ENCODE data around the gene RECQL.

Gene RECQL, protein sequence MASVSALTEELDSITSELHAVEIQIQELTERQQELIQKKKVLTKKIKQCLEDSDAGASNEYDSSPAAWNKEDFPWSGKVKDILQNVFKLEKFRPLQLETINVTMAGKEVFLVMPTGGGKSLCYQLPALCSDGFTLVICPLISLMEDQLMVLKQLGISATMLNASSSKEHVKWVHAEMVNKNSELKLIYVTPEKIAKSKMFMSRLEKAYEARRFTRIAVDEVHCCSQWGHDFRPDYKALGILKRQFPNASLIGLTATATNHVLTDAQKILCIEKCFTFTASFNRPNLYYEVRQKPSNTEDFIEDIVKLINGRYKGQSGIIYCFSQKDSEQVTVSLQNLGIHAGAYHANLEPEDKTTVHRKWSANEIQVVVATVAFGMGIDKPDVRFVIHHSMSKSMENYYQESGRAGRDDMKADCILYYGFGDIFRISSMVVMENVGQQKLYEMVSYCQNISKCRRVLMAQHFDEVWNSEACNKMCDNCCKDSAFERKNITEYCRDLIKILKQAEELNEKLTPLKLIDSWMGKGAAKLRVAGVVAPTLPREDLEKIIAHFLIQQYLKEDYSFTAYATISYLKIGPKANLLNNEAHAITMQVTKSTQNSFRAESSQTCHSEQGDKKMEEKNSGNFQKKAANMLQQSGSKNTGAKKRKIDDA

DNA sequence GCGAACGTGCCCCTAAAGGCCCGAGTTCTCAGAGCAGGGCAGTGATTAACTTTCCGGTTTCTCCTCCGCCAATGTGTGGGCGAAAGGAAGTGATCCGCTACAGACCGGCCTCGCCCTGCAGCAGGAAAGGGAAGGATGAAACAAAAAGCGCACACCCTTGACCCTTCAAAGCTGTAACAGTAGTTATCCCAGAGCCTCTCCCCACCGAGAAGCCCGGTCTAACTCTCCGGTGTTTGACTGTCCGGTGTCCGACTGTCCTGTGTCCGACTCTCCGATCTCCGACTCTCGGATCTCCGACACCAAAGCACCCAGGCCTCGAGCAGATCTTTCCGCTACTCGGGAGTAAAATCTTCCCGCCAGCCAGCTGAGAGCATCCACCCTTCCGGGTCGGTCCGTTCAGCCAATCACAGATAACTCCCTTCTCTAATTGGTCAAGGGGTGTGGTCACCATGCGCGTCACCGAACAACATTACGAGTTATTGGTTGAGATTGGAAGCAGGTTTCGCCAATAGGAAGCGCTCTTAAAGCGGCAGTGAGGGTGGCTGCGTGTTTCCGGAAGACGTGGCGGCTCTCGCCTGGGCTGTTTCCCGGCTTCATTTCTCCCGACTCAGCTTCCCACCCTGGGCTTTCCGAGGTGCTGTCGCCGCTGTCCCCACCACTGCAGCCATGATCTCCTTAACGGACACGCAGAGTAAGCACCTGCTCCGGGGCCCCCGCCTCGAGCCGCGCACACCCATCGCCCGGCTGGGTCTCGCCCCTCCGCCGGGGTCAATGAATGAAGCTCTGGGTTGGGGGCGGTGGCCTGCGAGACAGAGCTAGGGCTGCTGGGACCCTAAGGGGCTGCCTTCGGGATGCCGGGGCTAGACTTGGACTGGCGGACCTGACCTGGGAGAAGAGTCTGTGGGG, at the start of gene RECQL, which contains the start of gene GOLT1B:
Gene RECQL (minus strand): TSS at position 378 of the 906 bp plus-strand sequence. CDS start 2,065 bp downstream, outside the sequence.
Gene GOLT1B (plus strand): TSS at position 532 of the 906 bp plus-strand sequence. CDS start 135 bp downstream, at position 667.
- DNase-seq = peak; percentile 81

DNA sequence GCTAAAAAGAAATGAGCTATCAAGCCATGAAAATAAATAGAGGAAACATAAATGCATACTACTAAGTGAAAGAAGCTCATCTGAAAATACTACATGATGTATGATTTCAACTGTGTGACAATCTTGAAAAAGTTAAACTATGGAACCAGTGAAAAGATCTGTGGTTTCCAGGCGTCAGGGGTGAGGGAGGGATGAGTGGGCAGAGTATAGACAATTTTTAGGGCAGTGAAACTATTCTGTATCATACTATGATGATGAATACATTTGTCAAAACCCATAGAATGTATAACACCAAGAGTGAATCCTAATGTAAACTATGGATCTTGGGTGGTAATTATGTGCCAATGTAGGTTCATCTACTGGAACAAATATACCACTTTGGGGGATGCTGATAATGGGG, 46.0 kb upstream of the RECQL start:
- DNase-seq = no peak

DNA sequence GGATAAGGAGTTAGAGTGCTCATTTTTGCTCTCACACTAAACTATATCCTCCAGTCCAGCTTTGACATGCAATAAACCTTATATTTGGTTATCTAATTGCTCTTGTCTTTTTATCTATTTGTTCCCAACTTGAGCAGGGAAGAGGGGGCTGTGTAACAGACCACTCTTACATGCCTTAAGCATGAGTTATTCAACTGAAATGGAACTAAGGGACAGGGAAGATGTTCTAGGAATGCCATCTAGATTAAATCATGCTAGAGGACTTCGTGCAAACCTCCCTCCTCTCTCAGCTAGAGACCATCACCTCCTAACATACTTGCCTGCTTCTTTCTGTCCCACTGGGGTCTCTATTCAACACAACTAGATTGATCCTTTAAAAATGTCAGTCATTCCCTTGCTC, 45.3 kb upstream of the RECQL start:
- DNase-seq = no peak

DNA sequence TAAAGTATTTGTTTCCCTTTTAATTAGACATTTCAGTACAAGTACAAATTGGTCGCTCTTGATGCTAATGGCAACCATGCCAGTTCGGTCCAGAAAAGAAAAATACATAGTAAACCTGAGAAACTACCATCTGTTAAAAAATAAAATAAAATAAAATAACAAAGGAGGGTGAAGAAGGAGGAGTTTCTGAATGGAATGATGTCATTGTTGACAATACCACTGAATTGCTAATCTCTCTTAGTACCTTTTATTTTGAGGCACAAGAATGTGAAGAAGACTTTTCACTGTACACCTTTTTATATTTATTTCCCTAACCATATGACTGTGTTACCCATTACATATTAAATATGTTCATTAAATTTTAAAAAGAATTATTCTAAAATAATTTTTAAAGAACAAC, 44.1 kb upstream of the RECQL start:
- no peak for DNase-seq

DNA sequence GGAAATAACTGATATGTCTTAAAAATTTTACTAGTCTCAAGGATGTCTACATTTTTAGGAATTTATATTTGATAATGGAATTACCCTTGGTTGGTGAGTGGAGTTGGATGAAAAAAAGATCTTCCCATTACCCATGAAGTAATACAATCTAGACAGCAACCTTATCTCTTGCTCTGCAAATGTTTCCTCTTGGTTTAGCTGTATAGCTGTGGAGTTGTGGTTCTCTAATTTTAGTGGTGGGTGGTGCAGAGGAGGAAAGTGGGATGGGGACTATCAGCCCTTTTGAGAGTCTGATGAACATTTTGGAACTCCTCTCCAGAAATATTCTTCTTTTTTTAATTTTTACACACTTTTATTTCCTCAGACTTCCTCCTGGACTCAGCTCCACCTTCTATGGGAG, 41.7 kb upstream of the RECQL start:
- DNase-seq = peak; percentile 39

DNA sequence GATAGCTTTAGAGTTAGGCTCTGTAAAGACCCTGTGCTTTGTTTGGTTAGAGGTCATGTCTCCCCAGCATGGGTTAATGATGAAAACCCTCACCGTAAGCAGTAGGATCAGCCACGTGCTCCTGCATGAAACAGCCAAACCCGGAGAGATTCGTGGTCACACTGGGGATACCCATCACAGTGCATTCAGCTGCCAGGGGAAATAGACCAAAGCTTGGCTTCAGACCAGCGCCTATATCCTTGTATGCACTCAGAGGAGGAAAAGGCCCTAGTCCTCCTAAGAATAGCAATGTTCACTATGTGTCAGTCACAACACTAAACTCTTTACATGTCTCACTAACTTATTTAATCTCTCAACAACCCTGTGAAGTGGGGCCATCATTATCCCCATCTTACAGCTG, 41.0 kb upstream of the RECQL start:
- peak; percentile 65 for DNase-seq

DNA sequence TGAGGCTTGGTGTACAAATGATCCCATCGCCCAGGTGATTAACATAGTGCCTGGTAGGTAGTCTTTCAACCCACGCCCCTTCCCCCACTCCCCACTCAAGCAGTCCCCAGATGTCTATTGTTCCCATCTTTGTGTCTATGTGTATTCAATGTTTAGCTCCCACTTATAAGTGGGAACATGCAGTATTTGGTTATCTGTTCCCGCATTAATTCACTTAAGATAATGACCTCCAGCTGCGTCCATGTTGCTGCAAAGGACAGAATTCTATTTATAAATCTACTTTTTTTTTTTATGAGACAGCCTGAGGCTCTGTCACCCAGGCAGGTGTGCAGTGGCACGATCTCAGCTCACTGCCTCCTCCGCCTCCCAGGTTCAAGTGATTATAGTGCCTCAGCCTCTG, 40.3 kb upstream of the RECQL start:
- no peak for DNase-seq

DNA sequence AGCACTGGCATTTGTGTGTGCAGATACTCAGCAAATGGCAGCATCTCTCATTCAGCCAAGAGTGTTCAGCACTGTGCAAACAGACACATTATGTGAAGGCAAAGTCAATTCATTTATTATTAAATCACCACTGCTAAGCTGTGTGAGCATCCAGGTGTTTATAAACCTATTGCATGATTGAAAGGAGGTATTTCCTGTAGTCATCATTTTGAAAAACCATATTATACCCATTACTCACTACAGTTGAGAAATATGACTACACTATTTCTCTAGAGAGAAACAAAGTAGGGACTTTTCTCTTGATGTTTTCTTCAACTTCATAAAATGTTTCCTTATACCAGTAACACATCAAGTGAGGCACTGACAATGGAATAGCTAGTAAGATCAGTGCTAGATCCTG, 38.4 kb upstream of the RECQL start:
- DNase-seq = no peak

DNA sequence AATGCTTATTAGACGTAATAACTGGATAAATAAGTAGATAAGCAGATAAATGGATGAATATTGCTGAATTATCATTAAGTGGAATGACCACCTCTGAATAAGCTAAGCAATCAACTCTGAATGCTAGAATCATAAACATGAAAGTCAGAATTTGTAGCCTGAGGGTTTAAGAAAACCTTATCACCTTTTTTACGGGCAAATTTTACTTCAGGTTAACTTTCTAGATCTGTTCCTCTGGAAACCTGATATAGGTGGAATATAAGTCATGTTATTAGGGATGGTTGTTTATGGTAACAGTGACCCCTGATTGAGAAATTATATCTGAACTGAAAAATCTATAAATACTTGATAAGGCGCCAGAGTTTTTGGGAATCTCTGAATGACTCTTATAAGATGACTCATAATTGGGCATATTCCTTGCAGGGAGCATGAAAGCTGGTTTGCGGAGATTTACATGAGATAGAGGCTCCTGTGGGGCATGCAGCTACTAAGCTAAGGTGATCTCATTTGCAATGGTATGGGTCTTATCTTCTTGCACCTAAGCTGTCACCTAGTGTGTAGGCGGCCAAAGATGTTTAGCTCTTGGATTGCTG, 36.7 kb upstream of the RECQL start:
- DNase-seq = no peak

DNA sequence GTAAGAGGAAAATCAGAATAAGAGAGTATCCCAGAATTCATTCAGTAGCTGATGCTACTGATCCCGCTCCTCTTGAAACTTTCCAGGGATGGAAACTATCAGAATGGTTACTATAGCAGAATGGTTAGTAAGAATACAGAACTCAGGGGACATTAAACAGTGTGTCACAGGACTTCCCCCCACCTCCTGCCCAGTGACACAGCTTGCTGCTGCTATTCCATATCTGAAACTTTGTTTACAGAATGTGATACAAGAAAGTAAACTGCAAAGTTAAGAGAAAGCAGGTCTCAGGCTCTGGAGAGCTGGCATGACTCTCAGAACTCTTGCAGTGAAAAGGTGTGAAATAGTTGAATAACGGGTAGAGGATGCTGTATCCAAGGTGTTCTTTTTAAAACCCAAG, 28.0 kb upstream of the RECQL start:
- no peak for DNase-seq

DNA sequence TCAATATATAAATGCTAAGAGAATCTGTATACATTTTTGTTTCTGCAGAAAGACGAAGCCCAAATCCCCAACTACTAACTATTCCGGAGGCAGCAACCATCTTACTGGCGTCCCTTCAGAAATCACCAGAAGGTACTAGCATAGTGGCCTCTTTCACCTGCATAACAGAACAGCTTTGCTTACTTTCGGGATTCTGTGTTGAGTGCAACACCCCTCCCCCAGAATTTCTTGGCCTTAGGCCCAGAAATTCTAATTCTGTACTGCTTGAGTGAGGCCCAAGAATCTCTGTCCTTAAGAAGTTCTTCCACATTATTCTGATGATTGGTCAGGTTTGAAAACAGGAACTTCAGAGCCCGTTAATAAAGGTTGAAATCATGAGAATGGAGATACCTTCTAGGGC, 27.5 kb upstream of the RECQL start:
- no peak for DNase-seq

DNA sequence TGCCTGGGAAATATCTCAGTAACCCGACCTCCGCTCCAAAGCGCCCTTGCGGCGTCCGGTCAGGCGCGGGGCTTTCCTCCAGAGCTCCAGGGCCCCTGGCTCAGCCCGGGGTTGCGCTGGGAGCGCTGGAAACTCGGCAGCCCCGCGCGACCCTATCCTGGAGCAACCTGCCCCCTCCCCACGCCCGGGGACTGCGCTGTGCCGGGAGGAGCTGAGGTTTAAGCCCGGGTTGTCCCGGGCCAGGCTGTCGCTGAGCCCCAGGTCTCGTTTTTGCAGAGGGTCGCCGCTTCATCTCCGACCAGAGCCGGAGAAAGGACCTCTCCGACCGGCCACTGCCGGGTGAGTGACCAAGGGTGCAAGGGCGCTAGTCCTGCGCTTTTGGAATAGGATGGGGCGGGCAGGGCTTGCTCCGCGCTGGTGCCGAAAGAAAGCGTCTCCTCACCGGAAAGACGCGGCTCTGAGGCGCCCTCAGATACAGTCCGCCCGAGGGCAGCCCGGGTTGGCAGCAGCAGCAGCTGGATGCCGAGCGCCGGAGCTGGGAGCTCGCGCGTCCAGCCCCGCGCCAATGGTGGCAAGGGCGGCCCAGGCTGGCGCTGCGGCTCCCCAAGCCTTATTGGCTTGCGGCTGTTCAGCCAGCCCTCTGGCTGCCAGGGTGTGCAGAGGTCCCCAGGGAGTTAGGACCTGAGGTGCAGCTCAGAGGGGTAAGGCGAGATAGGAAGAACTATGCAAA, 26.2 kb upstream of the RECQL start:
- no peak for DNase-seq

DNA sequence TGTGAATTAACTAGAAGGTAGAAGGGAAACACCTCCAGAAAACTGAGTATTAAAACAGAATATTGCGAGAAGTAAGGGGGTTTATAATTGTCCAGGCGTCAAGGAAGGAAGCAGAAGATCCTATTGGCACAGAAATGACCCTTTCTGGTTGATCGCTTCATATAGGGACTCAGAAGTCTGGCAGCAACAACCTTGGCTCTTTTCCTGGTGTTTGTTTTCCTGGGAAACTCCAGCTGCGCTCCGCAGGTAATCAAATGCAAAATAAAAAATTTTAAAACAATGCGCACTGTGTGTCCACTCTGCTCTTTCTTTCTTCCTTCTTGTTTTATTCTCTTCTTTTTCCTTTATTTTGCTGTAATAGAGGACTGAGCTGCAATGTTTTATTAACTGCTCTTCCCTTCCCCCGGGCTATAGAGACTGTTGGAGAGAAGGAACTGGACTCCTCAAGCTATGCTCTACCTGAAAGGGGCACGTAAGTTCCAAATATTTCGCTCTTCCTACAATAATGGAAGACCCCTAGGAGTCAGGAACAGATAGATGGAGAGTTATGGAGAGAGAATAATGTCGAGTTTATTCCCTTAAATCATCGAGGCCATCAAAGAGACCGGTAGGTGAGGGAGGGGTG, 25.4 kb upstream of the RECQL start:
- no peak for DNase-seq

DNA sequence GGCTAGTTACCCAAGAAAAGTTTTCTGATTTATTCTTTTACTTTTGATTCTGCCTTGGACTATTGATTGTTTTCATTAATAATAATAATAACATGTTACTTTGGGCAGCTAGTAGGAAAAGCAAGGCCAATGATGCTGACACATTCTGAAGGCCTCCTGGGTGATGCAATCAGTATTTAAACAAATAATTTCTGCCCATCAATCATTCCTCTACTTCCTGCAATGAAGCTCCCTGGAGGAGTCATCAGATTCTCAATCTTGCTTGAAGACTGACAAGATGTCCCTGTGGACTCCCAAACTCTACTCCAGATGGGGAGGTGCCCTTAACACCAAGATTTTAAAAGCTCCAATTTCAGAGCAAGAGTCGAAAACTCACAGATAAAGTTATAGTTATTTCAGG, 24.6 kb upstream of the RECQL start, which contains the start of gene SPX:
Gene SPX (plus strand): TSS at position 244 of the 400 bp plus-strand sequence. CDS start 177 bp downstream, outside the sequence.
- DNase-seq = no peak

DNA sequence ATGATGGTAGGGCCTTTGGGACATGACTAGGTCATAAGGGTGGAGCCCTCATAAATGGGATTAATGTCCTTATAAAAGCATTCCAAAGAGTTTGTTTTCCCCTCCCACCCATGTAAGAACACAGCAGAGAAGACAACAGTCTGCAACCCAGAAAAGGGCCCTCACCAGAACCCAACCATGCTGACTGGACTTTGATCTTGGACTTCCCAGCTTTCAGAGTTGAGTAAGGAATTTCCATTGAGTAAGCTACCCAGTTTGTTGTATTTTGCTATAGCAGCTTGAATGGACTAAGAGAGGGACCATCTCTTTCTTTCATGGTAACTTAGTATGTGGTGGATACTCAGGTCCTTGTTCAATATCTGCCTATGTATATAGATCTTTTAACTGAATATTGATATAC, 21.7 kb upstream of the RECQL start:
- no peak for DNase-seq

DNA sequence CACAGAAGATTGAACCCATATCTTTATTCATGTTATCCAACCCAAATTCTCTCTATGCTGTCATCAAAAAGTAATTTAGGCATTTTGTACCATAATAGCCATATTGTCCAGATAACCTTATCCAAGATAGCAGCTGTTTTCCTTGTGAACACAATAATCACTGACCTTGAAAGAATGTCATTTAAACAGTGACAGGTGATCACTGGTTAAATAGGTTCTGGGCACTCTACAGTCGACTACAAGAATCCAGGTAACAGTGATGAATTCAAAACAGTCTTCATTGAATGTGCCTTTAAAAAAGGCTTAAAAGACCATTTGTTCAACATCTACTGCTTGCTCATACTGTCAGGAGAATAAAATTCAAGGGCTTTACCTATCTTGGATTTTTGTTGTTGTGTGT, 20.1 kb upstream of the RECQL start:
- no peak for DNase-seq

DNA sequence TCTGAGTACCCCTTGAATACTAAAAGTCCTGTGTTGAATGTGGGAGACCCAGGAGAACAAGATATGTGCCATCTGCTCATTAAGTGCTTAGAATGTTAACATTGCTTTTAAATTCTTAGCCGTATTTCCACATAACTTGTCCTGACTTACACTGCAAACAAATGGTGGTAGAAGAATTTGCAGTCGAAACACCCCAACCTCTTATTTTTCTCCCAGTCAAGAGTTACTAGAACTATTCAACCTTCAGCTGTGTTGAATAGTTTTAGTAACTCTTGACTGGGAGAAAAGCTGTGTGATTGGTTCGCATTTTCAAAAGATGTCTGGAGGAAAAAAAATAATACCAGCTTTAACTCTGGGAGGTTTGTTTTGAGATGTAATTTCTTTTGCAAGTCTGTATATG, 17.0 kb upstream of the RECQL start:
- DNase-seq = no peak

DNA sequence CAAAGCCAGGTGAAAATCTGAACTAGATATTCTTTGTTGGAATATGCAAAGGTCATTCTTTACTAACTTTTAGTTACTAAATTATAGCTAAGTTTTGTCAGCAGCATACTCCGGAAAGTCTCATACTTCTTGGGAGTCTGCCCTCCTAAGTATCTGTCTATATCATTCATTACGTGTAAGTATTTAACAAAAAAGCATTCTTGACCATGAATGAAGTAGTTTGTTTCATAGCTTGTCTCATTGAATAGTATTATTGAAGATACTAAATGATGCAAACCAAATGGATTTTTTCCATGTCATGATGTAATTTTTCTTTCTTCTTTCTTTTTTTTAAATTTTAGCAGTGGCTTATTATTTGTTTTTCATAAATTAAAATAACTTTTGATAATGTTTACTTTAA, 14.8 kb upstream of the RECQL start:
- no peak for DNase-seq

DNA sequence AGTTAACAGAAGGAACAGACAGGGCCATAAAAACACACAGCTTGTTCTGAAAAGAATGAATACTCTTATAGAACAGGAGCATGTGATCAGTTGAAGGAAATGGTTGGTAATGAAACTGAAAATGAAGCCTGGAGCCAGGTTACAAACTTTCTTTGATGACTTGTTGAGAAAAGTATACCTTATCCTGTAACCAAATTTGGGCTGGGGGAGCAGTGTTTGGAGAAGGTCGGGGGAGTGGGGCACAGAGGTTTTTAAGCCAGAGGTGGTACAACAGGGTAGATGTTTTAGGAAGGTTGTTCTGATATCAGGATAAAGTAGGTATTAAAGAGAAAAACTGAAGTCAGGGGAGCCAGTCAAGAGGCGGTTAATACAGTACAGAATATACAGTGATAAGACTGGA, 8.3 kb upstream of the RECQL start:
- DNase-seq = no peak

DNA sequence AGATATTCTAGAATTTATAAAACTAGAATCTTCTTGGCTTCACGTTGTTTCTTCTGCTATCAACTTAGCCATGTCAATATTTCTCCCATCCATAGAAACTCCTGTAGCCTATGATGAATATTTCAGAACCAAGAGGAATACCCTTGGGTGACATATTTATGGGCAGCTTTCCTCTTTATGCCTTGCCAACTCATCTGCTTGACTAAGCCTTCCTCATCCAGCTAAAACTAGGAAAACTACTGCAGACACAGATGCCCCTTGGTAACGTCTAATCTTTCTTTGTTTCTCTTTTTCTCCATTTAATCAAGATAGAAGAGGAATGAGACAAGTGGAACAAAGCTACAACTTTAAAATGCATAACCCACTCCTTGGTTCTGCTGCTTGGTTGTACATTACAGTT, 6.4 kb upstream of the RECQL start:
- DNase-seq = no peak

DNA sequence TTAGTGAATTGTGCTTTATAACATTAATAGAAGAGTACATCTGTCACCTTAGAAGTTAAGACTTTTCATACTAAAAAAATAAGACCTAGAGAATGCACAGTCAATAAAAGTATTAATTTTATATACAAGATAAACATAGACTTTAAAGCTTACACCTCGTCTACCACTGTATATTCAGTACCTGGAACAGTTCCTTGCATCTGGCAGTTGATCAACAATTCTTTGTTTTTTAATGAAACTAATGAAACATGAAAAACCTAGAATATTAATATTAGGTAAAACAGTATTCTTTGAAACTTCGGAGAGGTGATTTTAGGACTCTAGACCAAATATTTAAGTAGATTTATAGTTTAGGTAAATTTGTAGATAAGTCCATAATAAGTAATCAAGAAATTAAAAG, 4.5 kb upstream of the RECQL start:
- DNase-seq = no peak

DNA sequence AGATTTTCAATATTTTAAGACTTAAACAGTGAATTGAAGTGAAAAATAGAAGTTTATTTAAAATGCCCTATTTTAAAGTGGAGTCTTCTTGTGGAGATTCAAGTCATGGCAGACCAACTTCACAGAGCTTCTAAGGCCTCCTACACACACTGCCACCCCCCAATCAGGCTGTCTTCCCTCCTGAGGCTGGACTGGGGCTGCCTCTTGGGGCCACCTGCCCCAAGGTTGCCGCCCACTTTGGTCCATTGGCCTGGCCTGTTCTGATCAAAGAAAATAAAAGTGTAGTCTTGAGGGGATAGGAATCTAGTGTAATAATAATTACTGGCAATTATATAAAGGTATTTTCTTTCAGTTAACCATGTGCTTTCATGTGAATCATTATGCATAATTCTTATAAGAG, 1.4 kb upstream of the RECQL start:
- no peak for DNase-seq
